Liver (tissue), 3 donors: ENCODE data around the gene CCDC51.

Source experiments
- CTCF ChIP-seq: fragments of 150-350 bp; IDR thresholded peaks from 2 replicates; pipeline ENCODE4 v1.5.1; 2017; ENCODE audit warnings: improper control_type of control experiment, low read depth, low read length; ENCODE audit not compliant: missing input control
- FOXA2 ChIP-seq: IDR thresholded peaks from 2 replicates; pipeline ENCODE4 v1.6.1; 2016; ENCODE audit warnings: antibody characterized with exemption
- GABPA ChIP-seq, 2 donors: IDR thresholded peaks in 1 of 2; conservative IDR thresholded peaks in 1 of 2; 2 replicates each; pipeline ENCODE4 v1.6.1; 2016; ENCODE audit warnings: antibody characterized with exemption in 2 of 2, mild to moderate bottlenecking in 1 of 2, moderate library complexity in 1 of 2
- RAD21 ChIP-seq, 2 donors: IDR thresholded peaks; 2 replicates each; pipeline ENCODE4 v1.6.1; 2016; ENCODE audit warnings: antibody characterized with exemption in 2 of 2, mild to moderate bottlenecking in 2 of 2
- SP1 ChIP-seq: IDR thresholded peaks from 2 replicates; pipeline ENCODE4 v1.6.1; 2018; ENCODE audit warnings: antibody characterized with exemption, mild to moderate bottlenecking
- TAF1 ChIP-seq: conservative IDR thresholded peaks from 2 replicates; pipeline ENCODE4 v1.6.1; 2016; ENCODE audit warnings: antibody characterized with exemption, mild to moderate bottlenecking
- ZBTB33 ChIP-seq: IDR thresholded peaks from 2 replicates; pipeline ENCODE4 v1.6.1; 2016; ENCODE audit warnings: antibody characterized with exemption
- donor health status: healthy.
- donor health status: healthy.

GRCh38 chr3:48434591-48435222 is 5.2 kb downstream of the CCDC51 start:
- no peak for TF ChIP-seq CTCF
- no peak for TF ChIP-seq TAF1
- no peak for TF ChIP-seq GABPA (IDR thresholded peaks at IDR 0.05 in 1 of 2, conservative IDR thresholded peaks at IDR 0.05 in 1 of 2)
- TF ChIP-seq RAD21 (IDR thresholded peaks at IDR 0.05): no peak
- TF ChIP-seq FOXA2: no peak
- TF ChIP-seq SP1: no peak
- TF ChIP-seq ZBTB33: no peak
